ENCODE results near the gene PRSS27. TPM values are rescaled to one million over a fixed set of nuclear protein-coding genes. Genes with fewer than 3 reads are reported as not detected.

Gene PRSS27
- total and polyA plus RNA-seq, 2 donors (not counting 1 experiment from before 2014, with no cell fraction given), result 0.24 to 1.2 TPM

- no peak overlapping the region for H3K4me2 ChIP-seq (ENCODE audit: extremely low read depth, insufficient read depth, low read length)
- H3K9me3 ChIP-seq (ENCODE audit: control insufficient read depth, insufficient read depth, low read depth, low read length), result no peaks in the 10 kb centered on the region
- no peak overlapping the region for H3K9ac ChIP-seq (ENCODE audit: insufficient read depth, low read length)
- TF ChIP-seq CTCF (conservative IDR thresholded peaks at IDR 0.05 in 1 of 2, IDR thresholded peaks at IDR 0.05 in 1 of 2; ENCODE audit: low read depth in 1 of 2, low read length in 2 of 2) (no peak), EZH2 (IDR thresholded peaks at IDR 0.05; ENCODE audit: low read length, missing control alignments) (no peak)
- peaks cover 10% of the 10 kb centered on the region for H3K36me3 ChIP-seq (ENCODE audit: control insufficient read depth, insufficient read depth, low read length)
- no peaks in the 10 kb centered on the region for H3K79me2 ChIP-seq (ENCODE audit: control insufficient read depth, insufficient read depth, low read length)
- H3K4me3 ChIP-seq (replicated peaks in 1 of 4; ENCODE audit: control extremely low read depth in 1 of 4, insufficient read depth in 1 of 4, low read depth in 3 of 4, low read length in 4 of 4), result no peak overlapping the region
- DNase-seq (ENCODE audit: low read depth in 2 of 2), result no peak
- H3K4me1 ChIP-seq (ENCODE audit: control insufficient read depth, extremely low read depth, insufficient read depth, low read length), result no peaks in the 10 kb centered on the region
- H4K20me1 ChIP-seq (ENCODE audit: control insufficient read depth, extremely low read depth, insufficient read depth, low read length), result no peaks in the 10 kb centered on the region
- no peaks in the 10 kb centered on the region for H3K27me3 ChIP-seq (ENCODE audit: control insufficient read depth, insufficient read depth, low read length)
- no peak overlapping the region for H2AFZ ChIP-seq (ENCODE audit: low read length)
- H3K27ac ChIP-seq (ENCODE audit: insufficient read depth, low read length), result no peak overlapping the region
These were observed 13.9 kb downstream of the PRSS27 start for GRCh38 chr16:2706085-2706484.

- DNase-seq (ENCODE audit: low read depth in 2 of 2), result no peak
- H3K4me2 ChIP-seq (ENCODE audit: extremely low read depth, insufficient read depth, low read length), result no peak overlapping the region
- no peaks in the 10 kb centered on the region for H3K79me2 ChIP-seq (ENCODE audit: control insufficient read depth, insufficient read depth, low read length)
- no peak overlapping the region for H2AFZ ChIP-seq (ENCODE audit: low read length)
- H3K9ac ChIP-seq (ENCODE audit: insufficient read depth, low read length), result no peak overlapping the region
- H3K4me1 ChIP-seq (ENCODE audit: control insufficient read depth, extremely low read depth, insufficient read depth, low read length), result no peaks in the 10 kb centered on the region
- H3K36me3 ChIP-seq (ENCODE audit: control insufficient read depth, insufficient read depth, low read length), result peaks cover 12% of the 10 kb centered on the region
- no peak for TF ChIP-seq EZH2 (IDR thresholded peaks at IDR 0.05; ENCODE audit: low read length, missing control alignments)
- H3K27ac ChIP-seq (ENCODE audit: insufficient read depth, low read length), result no peak overlapping the region
- H3K9me3 ChIP-seq (ENCODE audit: control insufficient read depth, insufficient read depth, low read depth, low read length), result no peaks in the 10 kb centered on the region
- H3K27me3 ChIP-seq (ENCODE audit: control insufficient read depth, insufficient read depth, low read length), result no peaks in the 10 kb centered on the region
- H3K4me3 ChIP-seq (replicated peaks in 1 of 4; ENCODE audit: control extremely low read depth in 1 of 4, insufficient read depth in 1 of 4, low read depth in 3 of 4, low read length in 4 of 4), result no peak overlapping the region
- H4K20me1 ChIP-seq (ENCODE audit: control insufficient read depth, extremely low read depth, insufficient read depth, low read length), result no peaks in the 10 kb centered on the region
These were observed 14.7 kb downstream of the PRSS27 start for GRCh38 chr16:2705351-2705750.

- no peak for TF ChIP-seq CTCF (conservative IDR thresholded peaks at IDR 0.05 in 1 of 2, IDR thresholded peaks at IDR 0.05 in 1 of 2; ENCODE audit: low read depth in 1 of 2, low read length in 2 of 2)
- no peaks in the 10 kb centered on the region for H3K79me2 ChIP-seq (ENCODE audit: control insufficient read depth, insufficient read depth, low read length)
- H3K4me3 ChIP-seq (replicated peaks in 1 of 4; ENCODE audit: control extremely low read depth in 1 of 4, insufficient read depth in 1 of 4, low read depth in 3 of 4, low read length in 4 of 4), result no peak overlapping the region
- H3K9me3 ChIP-seq (ENCODE audit: control insufficient read depth, insufficient read depth, low read depth, low read length), result no peaks in the 10 kb centered on the region
- no peaks in the 10 kb centered on the region for H3K27me3 ChIP-seq (ENCODE audit: control insufficient read depth, insufficient read depth, low read length)
- H3K4me2 ChIP-seq (ENCODE audit: extremely low read depth, insufficient read depth, low read length), result no peak overlapping the region
- no peak overlapping the region for H3K9ac ChIP-seq (ENCODE audit: insufficient read depth, low read length)
- DNase-seq (ENCODE audit: low read depth in 2 of 2), result no peak
- H3K36me3 ChIP-seq (ENCODE audit: control insufficient read depth, insufficient read depth, low read length), result peaks cover 16% of the 10 kb centered on the region
- no peak overlapping the region for H2AFZ ChIP-seq (ENCODE audit: low read length)
- no peaks in the 10 kb centered on the region for H4K20me1 ChIP-seq (ENCODE audit: control insufficient read depth, extremely low read depth, insufficient read depth, low read length)
- H3K4me1 ChIP-seq (ENCODE audit: control insufficient read depth, extremely low read depth, insufficient read depth, low read length), result no peaks in the 10 kb centered on the region
- no peak overlapping the region for H3K27ac ChIP-seq (ENCODE audit: insufficient read depth, low read length)
These were observed 15.1 kb downstream of the PRSS27 start for GRCh38 chr16:2704983-2705275.
